GM23338 (cell line): Measurements from ENCODE around the gene ANKRD11. TPM values are rescaled to one million over a fixed set of nuclear protein-coding genes. Genes with fewer than 3 reads are reported as not detected.

Experiments
- ATAC-seq: fragments of 200-7000 bp; cut with Tn5 transposase; 3 replicates; pipeline ENCODE4 v1.9.1; 2020
- DNase-seq: peaks from one replicate; pipeline ENCODE4 v3.0.0-alpha.2; 2015; ENCODE audit warnings: low spot score
- H2AFZ ChIP-seq: fragments of 200-600 bp; sonication (generic); 2 replicates; pipeline ENCODE4 v1.8.0; 2016; ENCODE audit warnings: antibody characterized with exemption, mild to moderate bottlenecking, moderate library complexity
- H3F3A ChIP-seq: fragments of 200-600 bp; sonication (generic); replicated peaks from 2 replicates; pipeline ENCODE4 v1.8.0; 2017; ENCODE audit warnings: antibody characterized with exemption, mixed run types, low read depth
- H3K27ac ChIP-seq: fragments of 200-600 bp; sonication (generic); 2 replicates; pipeline ENCODE4 v1.6.1; 2016; ENCODE audit warnings: low read depth
- H3K27me3 ChIP-seq: fragments of 200-600 bp; sonication (generic); 2 replicates; pipeline ENCODE4 v1.8.0; 2016; ENCODE audit warnings: mild to moderate bottlenecking, mixed run types, moderate library complexity; ENCODE audit not compliant: insufficient read depth
- H3K36me3 ChIP-seq: fragments of 200-600 bp; sonication (generic); 2 replicates; pipeline ENCODE4 v1.8.0; 2016; ENCODE audit warnings: mild to moderate bottlenecking; ENCODE audit not compliant: insufficient read depth
- H3K4me1 ChIP-seq: fragments of 200-600 bp; sonication (generic); 2 replicates; pipeline ENCODE4 v1.8.0; 2016; ENCODE audit warnings: mild to moderate bottlenecking, moderate library complexity; ENCODE audit not compliant: insufficient read depth
- H3K4me2 ChIP-seq: fragments of 200-600 bp; sonication (generic); 2 replicates; pipeline ENCODE4 v1.7.1; 2017; ENCODE audit warnings: mixed run types
- H3K4me3 ChIP-seq: fragments of 200-600 bp; sonication (generic); 2 replicates; pipeline ENCODE4 v1.6.1; 2016; ENCODE audit warnings: mixed run types
- H3K79me2 ChIP-seq: fragments of 200-600 bp; sonication (generic); replicated peaks from 2 replicates; pipeline ENCODE4 v1.8.0; 2017; ENCODE audit warnings: mild to moderate bottlenecking; ENCODE audit not compliant: insufficient read depth
- H3K9me2 ChIP-seq: fragments of 200-600 bp; sonication (generic); 2 replicates; pipeline ENCODE4 v1.8.0; 2017; ENCODE audit not compliant: insufficient read depth
- H4K20me1 ChIP-seq: fragments of 200-600 bp; sonication (generic); replicated peaks from 2 replicates; pipeline ENCODE4 v1.8.0; 2017; ENCODE audit warnings: mild to moderate bottlenecking; ENCODE audit not compliant: insufficient read depth
- H3K27ac Mint-ChIP-seq: 2 replicates; pipeline ENCODE4 v1.8.0; 2020; ENCODE audit warnings: inconsistent platforms, mild to moderate bottlenecking, moderate library complexity, mixed read lengths
- H3K27me3 Mint-ChIP-seq: 3 replicates; pipeline ENCODE4 v1.8.0; 2022; ENCODE audit warnings: low read depth, mild to moderate bottlenecking, moderate library complexity, mixed read lengths, inconsistent platforms; ENCODE audit not compliant: insufficient read depth, poor library complexity
- H3K36me3 Mint-ChIP-seq: 3 replicates; pipeline ENCODE4 v1.8.0; 2021; ENCODE audit warnings: low read depth, mild to moderate bottlenecking, inconsistent platforms, moderate library complexity, mixed read lengths
- H3K4me1 Mint-ChIP-seq: 3 replicates; pipeline ENCODE4 v1.8.0; 2020; ENCODE audit warnings: mild to moderate bottlenecking, inconsistent platforms, mixed read lengths
- H3K4me3 Mint-ChIP-seq: 3 replicates; pipeline ENCODE4 v1.8.0; 2021; ENCODE audit warnings: moderate library complexity, mild to moderate bottlenecking, inconsistent platforms, mixed read lengths
- H3K9me3 Mint-ChIP-seq: 3 replicates; pipeline ENCODE4 v1.8.0; 2020; ENCODE audit warnings: moderate library complexity, mild to moderate bottlenecking, inconsistent platforms, mixed read lengths
- EZH2phosphoT487 ChIP-seq: fragments of 200-600 bp; sonication (generic); IDR thresholded peaks from one replicate; pipeline ENCODE4 v1.8.1; 2018; ENCODE audit warnings: antibody characterized with exemption; ENCODE audit not compliant: unreplicated experiment
- JUNB ChIP-seq: IDR thresholded peaks from one replicate; pipeline ENCODE4 v1.6.1; 2016; ENCODE audit warnings: antibody characterized with exemption; ENCODE audit not compliant: unreplicated experiment
- REST ChIP-seq: IDR thresholded peaks from one replicate; pipeline ENCODE4 v1.6.1; 2018; ENCODE audit warnings: antibody characterized with exemption; ENCODE audit not compliant: unreplicated experiment
- STAT1 ChIP-seq: IDR thresholded peaks from one replicate; pipeline ENCODE4 v1.6.1; 2016; ENCODE audit warnings: antibody characterized with exemption; ENCODE audit not compliant: unreplicated experiment
- ZNF114 ChIP-seq: fragments of 250-450 bp; sonication (Bioruptor Pico); IDR thresholded peaks from 2 replicates; pipeline ENCODE4 v1.5.0; 2020; ENCODE audit warnings: mild to moderate bottlenecking, moderate library complexity
- ZNF331 ChIP-seq: fragments of 250-450 bp; sonication (Bioruptor Pico); IDR thresholded peaks from 2 replicates; pipeline ENCODE4 v1.5.0; 2020; ENCODE audit warnings: low read depth, mild to moderate bottlenecking, moderate library complexity
- ZNF462 ChIP-seq: fragments of 250-450 bp; sonication (Bioruptor Pico); IDR thresholded peaks from 2 replicates; pipeline ENCODE4 v1.5.0; 2020; ENCODE audit warnings: mild to moderate bottlenecking, moderate library complexity
- polyA plus RNA-seq: library from polyadenylated mRNA; unstranded; fragments of >200 nt; fragmentation: Nextera tagmentation; extraction: Ambion mirVana; gene quantifications from 2 replicates; pipeline ENCODE4 v1.2.1, GENCODE V29; 2016
- total RNA-seq: library from RNA; depleted of rRNA; stranded (reverse); fragments of >200 nt; shearing (Covaris generic); gene quantifications from 2 replicates; pipeline ENCODE4 v1.2.3, GENCODE V29; 2014

Gene ANKRD11
- total and polyA plus RNA-seq, 2 experiments from 2014 or later, result 130 to 159 TPM

- no peak for TF ChIP-seq ZNF462 (CRISPR knock-in tag)
Observed at GRCh38 chr16:89450537-89450936, 39.8 kb downstream of the ANKRD11 start (continued).

GRCh38 chr16:89449726-89450335, 40.5 kb downstream of the ANKRD11 start:
- Histone ChIP-seq H3K27me3 (no peaks in the 10 kb centered on the region), H3K4me1 (peaks cover 44% of the 10 kb centered on the region), H3K4me3 (no peak overlapping the region), H3K4me2 (no peak overlapping the region), H3F3A (peaks cover 24% of the 10 kb centered on the region), H3K79me2 (peaks cover 96% of the 10 kb centered on the region), H3K9me2 (no peaks in the 10 kb centered on the region), H2AFZ (no peak overlapping the region), H3K36me3 (no peaks in the 10 kb centered on the region), H3K27ac (peak overlapping the region; percentile 74), H4K20me1 (peaks cover 86% of the 10 kb centered on the region)
- Mint-ChIP-seq H3K4me1 (peaks cover 59% of the 10 kb centered on the region), H3K9me3 (no peaks in the 10 kb centered on the region), H3K4me3 (no peak overlapping the region), H3K27me3 (peaks cover 7% of the 10 kb centered on the region), H3K36me3 (peaks cover 3% of the 10 kb centered on the region; the same call in 1 of the 3 replicates), H3K27ac (peak overlapping the region; percentile 33; the same call in 1 of the 2 replicates)
- ATAC-seq (peak; percentile 9; the same call in 2 of the 3 replicates), DNase-seq (no peak)
- TF ChIP-seq STAT1 (no peak), ZNF331 (CRISPR knock-in tag) (no peak), JUNB (no peak), EZH2phosphoT487 (no peak), REST (no peak), ZNF114 (no peak)
